ENCODE results near the gene SPAG9.

- TF ChIP-seq ASH2L (IDR thresholded peaks at IDR 0.05; ENCODE audit: low read length) (no peak), RFX5 (IDR thresholded peaks at IDR 0.05; ENCODE audit: borderline replicate concordance, low read depth, low read length) (no peak), EP300 (IDR thresholded peaks at IDR 0.05; ENCODE audit: borderline replicate concordance in 1 of 2, low read depth in 2 of 2, low read length in 2 of 2) (no peak), TAF1 (IDR thresholded peaks at IDR 0.05; ENCODE audit: low read depth, low read length) (no peak), POLR2A (IDR thresholded peaks at IDR 0.05; ENCODE audit: control extremely low read depth in 1 of 2, low read depth in 2 of 2, low read length in 2 of 2) (no peak)
- TF ChIP-seq, protein P1, sequence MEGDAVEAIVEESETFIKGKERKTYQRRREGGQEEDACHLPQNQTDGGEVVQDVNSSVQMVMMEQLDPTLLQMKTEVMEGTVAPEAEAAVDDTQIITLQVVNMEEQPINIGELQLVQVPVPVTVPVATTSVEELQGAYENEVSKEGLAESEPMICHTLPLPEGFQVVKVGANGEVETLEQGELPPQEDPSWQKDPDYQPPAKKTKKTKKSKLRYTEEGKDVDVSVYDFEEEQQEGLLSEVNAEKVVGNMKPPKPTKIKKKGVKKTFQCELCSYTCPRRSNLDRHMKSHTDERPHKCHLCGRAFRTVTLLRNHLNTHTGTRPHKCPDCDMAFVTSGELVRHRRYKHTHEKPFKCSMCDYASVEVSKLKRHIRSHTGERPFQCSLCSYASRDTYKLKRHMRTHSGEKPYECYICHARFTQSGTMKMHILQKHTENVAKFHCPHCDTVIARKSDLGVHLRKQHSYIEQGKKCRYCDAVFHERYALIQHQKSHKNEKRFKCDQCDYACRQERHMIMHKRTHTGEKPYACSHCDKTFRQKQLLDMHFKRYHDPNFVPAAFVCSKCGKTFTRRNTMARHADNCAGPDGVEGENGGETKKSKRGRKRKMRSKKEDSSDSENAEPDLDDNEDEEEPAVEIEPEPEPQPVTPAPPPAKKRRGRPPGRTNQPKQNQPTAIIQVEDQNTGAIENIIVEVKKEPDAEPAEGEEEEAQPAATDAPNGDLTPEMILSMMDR (IDR thresholded peaks at IDR 0.05; ENCODE audit: control extremely low read depth in 1 of 3, insufficient read depth in 1 of 3, low read depth in 1 of 3, low read length in 3 of 3): no peak
These were observed 29.0 kb downstream of the SPAG9 start for GRCh38 chr17:51091635-51092034.

Data from H1 (cell line).